Heart right ventricle (tissue), 16 donors: ENCODE results near the gene NEK6. TPM values are rescaled to one million over a fixed set of nuclear protein-coding genes. Genes with fewer than 3 reads are reported as not detected.

Source experiments
- ATAC-seq, 8 donors: fragments of 200-7000 bp; cut with Tn5 transposase; one replicate each; pipeline ENCODE4 v1.9.1; 2020; ENCODE audit warnings: mild to moderate bottlenecking in 8 of 8, moderate library complexity in 8 of 8, moderate number of reproducible peaks in 1 of 8
- DNase-seq, 2 donors: peaks; one replicate each; pipeline ENCODE4 v3.0.0-alpha.2; 2020
- H3K27ac ChIP-seq, 10 donors: fragments of 200-600 bp; sonication (generic) in 2 of 10; one replicate each; pipeline versions ENCODE4 v1.5.0 to v1.8.0; 2020 to 2022; ENCODE audit warnings: mild to moderate bottlenecking in 3 of 10
- H3K27me3 ChIP-seq, 7 donors: fragments of 200-600 bp; one replicate each; pipeline ENCODE4 v1.8.0; 2021 to 2022; ENCODE audit warnings: mild to moderate bottlenecking in 2 of 7
- H3K36me3 ChIP-seq, 9 donors: fragments of 200-600 bp; sonication (generic) in 1 of 9; one replicate each; pipeline versions ENCODE4 v1.5.0 to v1.8.0; 2020 to 2022; ENCODE audit warnings: mild to moderate bottlenecking in 2 of 9
- H3K4me1 ChIP-seq, 9 donors: fragments of 200-600 bp; sonication (generic) in 1 of 9; one replicate each; pipeline versions ENCODE4 v1.5.0 to v1.8.0; 2020 to 2022; ENCODE audit warnings: mild to moderate bottlenecking in 4 of 9
- H3K4me3 ChIP-seq, 10 donors: fragments of 200-600 bp; sonication (generic) in 2 of 10; one replicate each; pipeline versions ENCODE4 v1.5.0 to v1.8.0; 2020 to 2022; ENCODE audit warnings: mild to moderate bottlenecking in 7 of 10, moderate library complexity in 2 of 10
- H3K9me3 ChIP-seq, 11 donors: fragments of 200-600 bp in 10 of 11; sonication (generic) in 2 of 11; one replicate each; pipeline versions ENCODE4 v1.5.0 to v1.8.0; 2013 to 2022; ENCODE audit warnings: mild to moderate bottlenecking in 2 of 11, control low read depth in 1 of 11, moderate library complexity in 1 of 11
- CTCF ChIP-seq, 9 donors: fragments of 200-600 bp; sonication (generic) in 2 of 9; IDR thresholded peaks; one replicate each; pipeline versions ENCODE4 v1.5.0 to v1.8.0; 2021 to 2022; ENCODE audit warnings: antibody characterized with exemption in 9 of 9, mild to moderate bottlenecking in 5 of 9, moderate library complexity in 1 of 9
- WGBS, 2 donors: extraction: QIAGEN DNeasy Blood & Tissue Kit; methylation state at CpG; one replicate each; pipeline ENCODE4 v1.1.7; 2013; ENCODE audit warnings: inconsistent platforms in 1 of 2; 5-methylcytosine and 5-hydroxymethylcytosine counted together
- intact Hi-C, 10 donors: fragments of 100-400 bp; cut with DNase I; formaldehyde crosslinking; loops; one replicate each; pipeline versions ENCODE4 v1.11.1 to v1.14.2; 2022
- polyA plus RNA-seq, 2 donors: library from polyadenylated mRNA; stranded (reverse); fragments of 200-250 nt; gene quantifications; one replicate each; pipeline ENCODE4 v1.2.3, GENCODE V29; 2013
- total RNA-seq, 10 donors: library from RNA; stranded (reverse); fragmentation: NEBNext Ultra II Directional in 3 of 10; extraction: Animal tissue kit (Norgen Biotek cat#: 25700) in 3 of 10; gene quantifications; one replicate each; pipeline versions ENCODE4 v1.2.1 to v1.2.4, GENCODE V29; 2021 to 2023
- donor health status: Arrhythmogenic right ventricular cardiomyopathy.
- donor health status: ischemic (EF 13 %, LVEDD 7.1; RV severe dilation, severe dysfunction).
- donor health status: healthy with polysubstance abuse.
- donor health status: DM: no; HTN: yes; CAD: no.
- donor health status: DM: no; HTN: no; CAD: no.
- donor health status: ischemic (EF 25% LVEDD 6.9; RV normal size, moderate dysfunction).
- donor health status: ischemic (EF 25% LVEDD 5.7; RV mildly dilated, moderate dysfunction).
- donor health status: healthy.
- donor health status: DM: yes; HTN: yes; CAD: no.
- donor health status: Ischemic cardiomyopathy.
- donor health status: ischemic (EF 35%, LVEDD 5.7; RV mildly dilated, moderate dysfunction).
- donor health status: nonischemic (EF 11% LVEDD 7.7; RV severe dilation, severe dysfunction).
- donor health status: DM: yes; HTN: yes; CAD: no.
- donor health status: PGD.
- donor health status: ischemic (EF 29% LVEDD 5.4; RV normal size, mild dysfunction).
- donor health status: nonischemic (EF 23%, LVEDD 6.1; RV moderate dilation, normal function).

The NEK6 gene
- total and polyA plus RNA-seq, 12 donors: 1.9 to 22.4 (median 7.5) TPM

GRCh38 chr9:124365036-124365435, 107.3 kb downstream of the NEK6 start:
- TF ChIP-seq CTCF (IDR thresholded peaks at IDR 0.05): no peak
- DNase-seq: no peak
- H3K36me3 ChIP-seq: peaks cover 0 to 27% (median 0%) of the 10 kb centered on the region in 9 donors
- WGBS, 2 donors: 92% methylated on average over 8 of the region's 8 CpGs
- no peaks in the 10 kb centered on the region for H3K9me3 ChIP-seq
- no peak for ATAC-seq
- H3K27ac ChIP-seq: no peak overlapping the region
- intact Hi-C loops: no loop called here
- H3K4me1 ChIP-seq: peaks cover 0 to 49% (median 22%) of the 10 kb centered on the region in 9 donors
- H3K4me3 ChIP-seq: no peak overlapping the region
- H3K27me3 ChIP-seq: no peaks in the 10 kb centered on the region

- intact Hi-C loops: no loop called here
- 56 to 69% methylated on average over 10 of the region's 10 CpGs for WGBS, 2 donors
- Histone ChIP-seq H3K4me1 (peaks cover 0 to 49% (median 24%) of the 10 kb centered on the region in 9 donors), H3K36me3 (peaks cover 0 to 21% (median 0%) of the 10 kb centered on the region in 9 donors), H3K27me3 (no peaks in the 10 kb centered on the region), H3K4me3 (no peak overlapping the region), H3K9me3 (no peaks in the 10 kb centered on the region), H3K27ac (no peak overlapping the region)
- no peak for TF ChIP-seq CTCF (IDR thresholded peaks at IDR 0.05)
- ATAC-seq (peak in 1 of 8 donors; percentile 28), DNase-seq (no peak)
Measured at GRCh38 chr9:124366476-124367220, 108.9 kb downstream of the NEK6 start.

- Histone ChIP-seq H3K9me3 (peaks cover 0 to 2% (median 0%) of the 10 kb centered on the region in 11 donors), H3K36me3 (peaks cover 0 to 5% (median 0%) of the 10 kb centered on the region in 9 donors), H3K4me3 (no peak overlapping the region), H3K27ac (no peak overlapping the region), H3K4me1 (peaks cover 0 to 54% (median 30%) of the 10 kb centered on the region in 9 donors), H3K27me3 (no peaks in the 10 kb centered on the region)
- DNase-seq (no peak), ATAC-seq (no peak)
- intact Hi-C loops: no loop called here
- no peak for TF ChIP-seq CTCF (IDR thresholded peaks at IDR 0.05)
- WGBS, 2 donors: 73 to 78% methylated on average over 3 of the region's 3 CpGs
Measured at GRCh38 chr9:124368692-124369091, 110.9 kb downstream of the NEK6 start.

- peak in 5 of 8 donors; percentile 36 to 65 (median 45) for ATAC-seq
- Histone ChIP-seq H3K27ac (no peak overlapping the region), H3K4me1 (peaks cover 0 to 54% (median 30%) of the 10 kb centered on the region in 9 donors), H3K36me3 (peaks cover 0 to 5% (median 0%) of the 10 kb centered on the region in 9 donors), H3K9me3 (peaks cover 0 to 8% (median 0%) of the 10 kb centered on the region in 11 donors), H3K4me3 (no peak overlapping the region), H3K27me3 (no peaks in the 10 kb centered on the region)
- intact Hi-C loops: no loop called here
- DNase-seq: no peak
- no peak for TF ChIP-seq CTCF (IDR thresholded peaks at IDR 0.05)
- 54 to 62% methylated on average over 9 of the region's 9 CpGs for WGBS, 2 donors
Measured at GRCh38 chr9:124369231-124369797, 111.6 kb downstream of the NEK6 start.
